SK-N-SH (cell line): ENCODE measurements around the gene DAGLA. TPM values are rescaled to one million over a fixed set of nuclear protein-coding genes. Genes with fewer than 3 reads are reported as not detected.

Experiments used
- CTCF ChIA-PET: fragments of 300-600, 350-600 bp; formaldehyde crosslinking; extraction: SDS; loops from one replicate; lab custom pipeline; 2021; lab: Yijun Ruan, JAX
- POLR2A ChIA-PET: fragments of 350-600 bp; sonication (Branson Sonifier 250); formaldehyde crosslinking; extraction: SDS; loops from one replicate; lab custom pipeline; 2020; ENCODE audit warnings: antibody characterized with exemption, inconsistent platforms; lab: Yijun Ruan, JAX
- DNase-seq: peaks from one replicate; pipeline ENCODE4 v3.0.0; 2012
- H2AFZ ChIP-seq: fragments of 200-600 bp; sonication (generic); 2 replicates; pipeline ENCODE4 v1.8.1; 2016; ENCODE audit warnings: antibody characterized with exemption, mild to moderate bottlenecking, low read depth
- H3F3A ChIP-seq: fragments of 200-600 bp; sonication (generic); replicated peaks from 2 replicates; pipeline ENCODE3; 2016; ENCODE audit warnings: antibody characterized with exemption, mild to moderate bottlenecking; ENCODE audit not compliant: insufficient read depth
- H3K27ac ChIP-seq, 2 experiments: fragments of 200-500 bp in 1 of 2; fragments of 200-600 bp in 1 of 2; sonication (Bioruptor generic) in 1 of 2; sonication (generic), shearing (Covaris generic) in 1 of 2; 2 replicates each; pipeline versions ENCODE4 v1.5.1 to v1.6.1; 2014 to 2016; ENCODE audit warnings: low read depth in 2 of 2, inconsistent platforms in 1 of 2, low read length in 1 of 2, mild to moderate bottlenecking in 1 of 2, mixed read lengths in 1 of 2
- H3K27me3 ChIP-seq: fragments of 200-600 bp; sonication (generic), shearing (Covaris generic); 2 replicates; pipeline ENCODE4 v1.6.1; 2016; ENCODE audit warnings: mixed run types; ENCODE audit not compliant: insufficient read depth
- H3K36me3 ChIP-seq, 2 experiments: fragments of 200-500 bp in 1 of 2; fragments of 200-600 bp in 1 of 2; sonication (Bioruptor generic) in 1 of 2; sonication (generic) in 1 of 2; replicated peaks in 1 of 2; 2 replicates each; pipeline versions ENCODE3 to v1.5.1; 2014 to 2016; ENCODE audit warnings: low read length in 1 of 2, mild to moderate bottlenecking in 1 of 2; ENCODE audit not compliant: insufficient read depth in 2 of 2, control insufficient read depth in 1 of 2
- H3K4me1 ChIP-seq, 2 experiments: fragments of 200-500 bp in 1 of 2; fragments of 200-600 bp in 1 of 2; sonication (Bioruptor generic) in 1 of 2; sonication (generic), shearing (Covaris generic) in 1 of 2; 2 replicates each; pipeline versions ENCODE4 v1.5.1 to v1.6.1; 2014 to 2016; ENCODE audit warnings: low read depth in 1 of 2, low read length in 1 of 2, mixed run types in 1 of 2; ENCODE audit not compliant: insufficient read depth in 2 of 2, control insufficient read depth in 1 of 2
- H3K4me2 ChIP-seq: fragments of 200-600 bp; sonication (generic), shearing (Covaris generic); 2 replicates; pipeline ENCODE4 v1.6.1; 2017; ENCODE audit warnings: mixed run types
- H3K4me3 ChIP-seq, 2 experiments: fragments of 200-500 bp in 1 of 2; fragments of 200-600 bp in 1 of 2; sonication (Bioruptor generic) in 1 of 2; sonication (generic), shearing (Covaris generic) in 1 of 2; 2 replicates each; pipeline versions ENCODE4 v1.5.1 to v1.8.1; 2014 to 2016; ENCODE audit warnings: low read depth in 2 of 2, inconsistent platforms in 1 of 2, low read length in 1 of 2, mild to moderate bottlenecking in 1 of 2, mixed read lengths in 1 of 2, moderate library complexity in 1 of 2
- H3K79me2 ChIP-seq: fragments of 200-600 bp; sonication (generic); 2 replicates; pipeline ENCODE4 v1.8.1; 2017; ENCODE audit warnings: mild to moderate bottlenecking; ENCODE audit not compliant: insufficient read depth
- H3K9ac ChIP-seq: fragments of 200-600 bp; sonication (generic); 2 replicates; pipeline ENCODE4 v1.6.1; 2017; ENCODE audit warnings: mixed run types
- H3K9me2 ChIP-seq: fragments of 200-600 bp; sonication (generic); 2 replicates; pipeline ENCODE4 v1.6.1; 2017; ENCODE audit warnings: mixed run types
- H3K9me3 ChIP-seq: fragments of 200-600 bp; sonication (generic); 2 replicates; pipeline ENCODE4 v1.6.1; 2017; ENCODE audit warnings: mixed run types, mild to moderate bottlenecking, moderate library complexity
- H4K20me1 ChIP-seq: fragments of 200-600 bp; sonication (generic); 2 replicates; pipeline ENCODE4 v1.6.1; 2017; ENCODE audit warnings: mild to moderate bottlenecking, mixed run types; ENCODE audit not compliant: insufficient read depth
- CHD2 ChIP-seq: fragments of 150-350 bp; IDR thresholded peaks from 2 replicates; pipeline ENCODE4 v1.6.1; 2018; ENCODE audit warnings: low read length; ENCODE audit not compliant: partially characterized antibody
- EP300 ChIP-seq, 2 experiments: IDR thresholded peaks; 2 replicates each; pipeline versions ENCODE4 v1.4.0 to v1.6.1; 2012; ENCODE audit warnings: borderline replicate concordance in 1 of 2, low read depth in 1 of 2, low read length in 1 of 2
- EZH2phosphoT487 ChIP-seq: fragments of 200-600 bp; sonication (generic); IDR thresholded peaks from 2 replicates; pipeline ENCODE4 v1.6.1; 2017; ENCODE audit warnings: low read depth, mixed run types, mild to moderate bottlenecking, antibody characterized with exemption, moderate library complexity, borderline replicate concordance
- FOSL2 ChIP-seq: IDR thresholded peaks from 2 replicates; pipeline ENCODE4 v1.4.0; 2012; ENCODE audit warnings: low read depth, mild to moderate bottlenecking, moderate library complexity, borderline replicate concordance
- FOXM1 ChIP-seq: IDR thresholded peaks from 2 replicates; pipeline ENCODE4 v1.4.0; 2012; ENCODE audit warnings: low read depth, mild to moderate bottlenecking
- GATA2 ChIP-seq: sonication (generic); formaldehyde crosslinking; IDR thresholded peaks from 2 replicates; pipeline ENCODE4 v1.5.0; 2020; ENCODE audit warnings: mild to moderate bottlenecking, missing genetic modification reagents
- IRF3 ChIP-seq: fragments of 150-350 bp; IDR thresholded peaks from 2 replicates; pipeline ENCODE4 v1.6.1; 2016; ENCODE audit warnings: mild to moderate bottlenecking, low read depth, low read length
- MAX ChIP-seq: IDR thresholded peaks from 2 replicates; pipeline ENCODE4 v1.4.0; 2012; ENCODE audit warnings: low read depth
- MEF2A ChIP-seq: IDR thresholded peaks from 2 replicates; pipeline ENCODE4 v1.4.0; 2012; ENCODE audit warnings: low read depth, borderline replicate concordance
- MXI1 ChIP-seq: IDR thresholded peaks from 2 replicates; pipeline ENCODE4 v1.6.1; 2012; ENCODE audit warnings: mild to moderate bottlenecking, low read depth, low read length, improper control_type of control experiment
- NFIC ChIP-seq: IDR thresholded peaks from 2 replicates; pipeline ENCODE4 v1.4.0; 2012; ENCODE audit warnings: borderline replicate concordance
- NRF1 ChIP-seq: IDR thresholded peaks from 2 replicates; pipeline ENCODE4 v1.6.1; 2012; ENCODE audit warnings: low read depth, mild to moderate bottlenecking, low read length
- POLR2AphosphoS5 ChIP-seq: IDR thresholded peaks from 2 replicates; pipeline ENCODE4 v1.6.1; 2012; ENCODE audit warnings: low read depth, low read length
- RAD21 ChIP-seq: IDR thresholded peaks from 2 replicates; pipeline ENCODE4 v1.6.1; 2012; ENCODE audit warnings: mild to moderate bottlenecking, low read length
- RCOR1 ChIP-seq: fragments of 150-350 bp; IDR thresholded peaks from 2 replicates; pipeline ENCODE4 v1.6.1; 2017; ENCODE audit warnings: antibody characterized with exemption, low read length
- RFX5 ChIP-seq: IDR thresholded peaks from 2 replicates; pipeline ENCODE4 v1.6.1; 2012; ENCODE audit warnings: mild to moderate bottlenecking, improper control_type of control experiment, low read length
- SIN3A ChIP-seq: IDR thresholded peaks from 2 replicates; pipeline ENCODE4 v1.6.1; 2012; ENCODE audit warnings: low read depth, mild to moderate bottlenecking, low read length, moderate library complexity, borderline replicate concordance
- SMC3 ChIP-seq: IDR thresholded peaks from 2 replicates; pipeline ENCODE4 v1.6.1; 2012; ENCODE audit warnings: low read depth, low read length, improper control_type of control experiment
- YY1 ChIP-seq: IDR thresholded peaks from 2 replicates; pipeline ENCODE4 v1.4.0; 2012; ENCODE audit warnings: low read depth, mild to moderate bottlenecking
- WGBS: methylation state at CpG from one replicate; pipeline ENCODE4 v1.1.6; 2017; ENCODE audit warnings: low lambda C conversion rate; 5-methylcytosine and 5-hydroxymethylcytosine counted together
- polyA plus RNA-seq, 3 experiments: library from polyadenylated mRNA; depleted of rRNA; stranded (reverse); fragments of >200 nt; gene quantifications; 2 replicates each; pipeline ENCODE4 v1.2.3, GENCODE V29; 2012

DAGLA gene
- polyA plus RNA-seq, 1 of the 3 experiments (the other 2 are of a cell fraction) = 3.3 TPM

- no peaks in the 10 kb centered on the region; the same call in 1 of the 2 replicates for H4K20me1 ChIP-seq
- peak overlapping the region; percentile 99 to 100 for H3K27ac ChIP-seq
- WGBS = 4% methylated on average over 14 of the region's 14 CpGs
- peak overlapping the region; percentile 99 for H3K9ac ChIP-seq
- H3K36me3 ChIP-seq = peaks cover 18 to 48% of the 10 kb centered on the region in 2 experiments
- ChIA-PET POLR2A (interaction anchor here (0.9 to 2.3 kb wide), 11 partner anchors 9 to 132 kb away, joined by 3 to 47 read pairs (median 6); partner anchors contain the start of genes FADS1 and FADS2), CTCF (interaction anchor here (0.8 to 12.0 kb wide), 13 partner anchors 11 to 316 kb away, joined by 3 to 285 read pairs (median 5); partner anchors contain the start of genes FADS1 and MYRF)
- H3K4me1 ChIP-seq = peaks cover 5 to 19% of the 10 kb centered on the region in 2 experiments; a peak in 3 of 4 replicates
- DNase-seq = peak; percentile 85
- H3F3A ChIP-seq = peaks cover 17% of the 10 kb centered on the region
- H3K9me3 ChIP-seq = no peaks in the 10 kb centered on the region
- peak overlapping the region; percentile 95 to 98 for H3K4me3 ChIP-seq
- peaks cover 71% of the 10 kb centered on the region for H3K79me2 ChIP-seq
- no peak for TF ChIP-seq NRF1
- peak; percentile 62 for TF ChIP-seq NFIC
- TF ChIP-seq GATA2 = no peak
- no peak for TF ChIP-seq EZH2phosphoT487
- no peak for TF ChIP-seq SMC3
- TF ChIP-seq EP300 (IDR thresholded peaks at IDR 0.05; ENCODE audit: borderline replicate concordance in 1 of 2, low read depth in 1 of 2, low read length in 1 of 2) = no peak; a peak in 1 of 4 replicates
- TF ChIP-seq SIN3A = 0 out of 2 replicates have a peak, but pooled peaks have one; percentile 34
- TF ChIP-seq CHD2 = peak; percentile 4
- TF ChIP-seq MXI1 = peak; percentile 94
- TF ChIP-seq POLR2AphosphoS5 = no peak
- no peak for TF ChIP-seq YY1
- TF ChIP-seq MAX = no peak
- peak; percentile 43; the same call in 1 of the 2 replicates for TF ChIP-seq RFX5
- no peak for TF ChIP-seq FOSL2
- no peak for TF ChIP-seq IRF3
- TF ChIP-seq RAD21 = peak; percentile 20; the same call in 1 of the 2 replicates
- no peak for TF ChIP-seq RCOR1
- no peak for TF ChIP-seq MEF2A
- no peak for TF ChIP-seq FOXM1
- H3K27me3 ChIP-seq = no peaks in the 10 kb centered on the region
- peak overlapping the region; percentile 91 for H3K4me2 ChIP-seq
- peak overlapping the region; percentile 85 for H2AFZ ChIP-seq
- H3K9me2 ChIP-seq = no peaks in the 10 kb centered on the region
These were observed 111.6 kb downstream of the DAGLA start for GRCh38 chr11:61791737-61792309.
